HCT116 (cell line): Measurements from ENCODE around the gene FANCG. TPM values are rescaled to one million over a fixed set of nuclear protein-coding genes. Genes with fewer than 3 reads are reported as not detected.

ENCODE experiments used
- ATAC-seq: fragments of 200-7000 bp; cut with Tn5 transposase; 2 replicates; pipeline ENCODE4 v1.9.1; 2020; ENCODE audit warnings: mild to moderate bottlenecking, moderate library complexity
- BruUV-seq: library from RNA; stranded (reverse); fragments of 400-500 nt; replicated peaks from 2 replicates; lab custom pipeline; 2021; lab: Mats Ljungman, UMichigan
- CTCF ChIA-PET: fragments of 300-600 bp; sonication (Branson Sonifier 250); formaldehyde crosslinking; loops from one replicate; lab custom pipeline; 2021; ENCODE audit warnings: antibody characterized with exemption; lab: Charles Lee
- POLR2A ChIA-PET: fragments of 300-600, 350-600 bp; sonication (Branson Sonifier 250); formaldehyde crosslinking; loops from one replicate; lab custom pipeline; 2021; ENCODE audit warnings: antibody characterized with exemption; lab: Charles Lee
- RAD21 ChIA-PET, 2 experiments: fragments of 300-600 bp; sonication (Branson Sonifier 250); formaldehyde crosslinking; loops; one replicate each; lab custom pipeline; 2023; ENCODE audit warnings: low total read pairs in 2 of 2; ENCODE audit not compliant: uncharacterized antibody in 2 of 2, unreplicated experiment in 2 of 2, low non-redundant PET in 1 of 2; lab: Charles Lee
- DNase-seq: peaks from one replicate; pipeline ENCODE4 v3.0.0-alpha.2; 2010; ENCODE audit warnings: low read depth, low spot score
- H2AFZ ChIP-seq: fragments of 200-600 bp; shearing (Covaris generic), sonication (generic); 2 replicates; pipeline ENCODE4 v1.6.1; 2017; ENCODE audit warnings: low read depth, mixed run types, mixed read lengths, antibody characterized with exemption, low read length; ENCODE audit not compliant: poor library complexity, severe bottlenecking
- H3K27ac ChIP-seq: 2 replicates; pipeline ENCODE4 v1.5.1; 2012; ENCODE audit warnings: low read depth, low read length
- H3K27me3 ChIP-seq: fragments of 200-600 bp; sonication (generic); 2 replicates; pipeline ENCODE4 v1.6.1; 2016; ENCODE audit warnings: mixed run types, low read length, mixed read lengths; ENCODE audit not compliant: insufficient read depth
- H3K36me3 ChIP-seq, 2 experiments: fragments of 200-500 bp in 1 of 2; fragments of 200-600 bp in 1 of 2; sonication (Bioruptor generic) in 1 of 2; sonication (generic) in 1 of 2; 2 replicates each; pipeline versions ENCODE4 v1.5.1 to v1.6.1; 2014 to 2016; ENCODE audit warnings: low read length in 2 of 2, inconsistent platforms in 1 of 2, mixed read lengths in 1 of 2, mixed run types in 1 of 2; ENCODE audit not compliant: insufficient read depth in 2 of 2, control insufficient read depth in 1 of 2
- H3K4me1 ChIP-seq, 2 experiments: fragments of 200-600 bp in 1 of 2; sonication (generic) in 1 of 2; 2 replicates each; pipeline versions ENCODE4 v1.5.1 to v1.6.1; 2012 to 2017; ENCODE audit warnings: low read length in 2 of 2, inconsistent platforms in 1 of 2, mild to moderate bottlenecking in 1 of 2, mixed read lengths in 1 of 2, mixed run types in 1 of 2, moderate library complexity in 1 of 2; ENCODE audit not compliant: insufficient read depth in 2 of 2, control insufficient read depth in 1 of 2
- H3K4me2 ChIP-seq: fragments of 200-600 bp; sonication (generic); 2 replicates; pipeline ENCODE4 v1.6.1; 2017; ENCODE audit warnings: mixed run types, low read length, mixed read lengths
- H3K4me3 ChIP-seq, 2 experiments: fragments of 200-600 bp in 1 of 2; sonication (generic) in 1 of 2; replicated peaks in 1 of 2; 2 replicates each; pipeline ENCODE4 v1.5.1; 2011 to 2016; ENCODE audit warnings: low read length in 2 of 2, control low read depth in 1 of 2, low read depth in 1 of 2, mild to moderate bottlenecking in 1 of 2, mixed read lengths in 1 of 2, mixed run types in 1 of 2
- H3K79me2 ChIP-seq: fragments of 200-600 bp; sonication (generic); 2 replicates; pipeline ENCODE4 v1.6.1; 2017; ENCODE audit warnings: mild to moderate bottlenecking, mixed run types, low read length, moderate library complexity, mixed read lengths; ENCODE audit not compliant: insufficient read depth
- H3K9ac ChIP-seq: fragments of 200-600 bp; sonication (generic); 2 replicates; pipeline ENCODE4 v1.6.1; 2016; ENCODE audit warnings: low read length, mixed read lengths
- H3K9me2 ChIP-seq: fragments of 200-600 bp; sonication (generic), shearing (Covaris generic); 2 replicates; pipeline ENCODE4 v1.6.1; 2017; ENCODE audit warnings: mixed run types, mild to moderate bottlenecking, moderate library complexity; ENCODE audit not compliant: insufficient read depth
- H3K9me3 ChIP-seq, 2 experiments: fragments of 200-500 bp in 1 of 2; fragments of 200-600 bp in 1 of 2; sonication (Bioruptor generic) in 1 of 2; sonication (generic) in 1 of 2; 2 replicates each; pipeline ENCODE4 v1.6.1; 2014 to 2017; ENCODE audit warnings: low read length in 2 of 2, mixed read lengths in 2 of 2, inconsistent platforms in 1 of 2, low read depth in 1 of 2, mild to moderate bottlenecking in 1 of 2, mixed run types in 1 of 2, moderate library complexity in 1 of 2; ENCODE audit not compliant: control insufficient read depth in 1 of 2, insufficient read depth in 1 of 2
- H4K20me1 ChIP-seq: fragments of 200-600 bp; sonication (generic), shearing (Covaris generic); 2 replicates; pipeline ENCODE4 v1.6.1; 2017; ENCODE audit warnings: mixed run types, mild to moderate bottlenecking, moderate library complexity; ENCODE audit not compliant: insufficient read depth
- ATF3 ChIP-seq: IDR thresholded peaks from 2 replicates; pipeline ENCODE4 v1.6.1; 2012
- ELF1 ChIP-seq: IDR thresholded peaks from 2 replicates; pipeline ENCODE4 v1.6.1; 2012; ENCODE audit warnings: low read depth, borderline replicate concordance
- EZH2 ChIP-seq: fragments of 200-600 bp; sonication (generic); IDR thresholded peaks from 2 replicates; pipeline ENCODE4 v1.6.1; 2017; ENCODE audit warnings: antibody characterized with exemption, mixed run types
- EZH2phosphoT487 ChIP-seq: fragments of 200-600 bp; IDR thresholded peaks from 2 replicates; pipeline ENCODE4 v1.6.1; 2018; ENCODE audit warnings: antibody characterized with exemption, borderline replicate concordance
- FOSL1 ChIP-seq: IDR thresholded peaks from 2 replicates; pipeline ENCODE4 v1.6.1; 2012; ENCODE audit warnings: low read depth
- MAX ChIP-seq: IDR thresholded peaks from 2 replicates; pipeline ENCODE4 v1.6.1; 2012
- RAD21 ChIP-seq: IDR thresholded peaks from 2 replicates; pipeline ENCODE4 v1.6.1; 2012; ENCODE audit warnings: low read depth, mild to moderate bottlenecking
- REST ChIP-seq: IDR thresholded peaks from 2 replicates; pipeline ENCODE4 v1.6.1; 2012; ENCODE audit warnings: low read depth
- SIN3A ChIP-seq: IDR thresholded peaks from 2 replicates; pipeline ENCODE4 v1.6.1; 2012; ENCODE audit warnings: low read depth
- SP1 ChIP-seq: IDR thresholded peaks from 2 replicates; pipeline ENCODE4 v1.6.1; 2012; ENCODE audit warnings: low read depth
- SRF ChIP-seq: IDR thresholded peaks from 2 replicates; pipeline ENCODE4 v1.6.1; 2012; ENCODE audit warnings: low read depth
- TCF7L2 ChIP-seq: IDR thresholded peaks from 2 replicates; pipeline ENCODE4 v1.7.0; 2011; ENCODE audit warnings: borderline replicate concordance, inconsistent platforms; ENCODE audit not compliant: insufficient read depth, insufficient read length; ENCODE audit errors: extremely low read depth
- YY1 ChIP-seq: IDR thresholded peaks from 2 replicates; pipeline ENCODE4 v1.6.1; 2011; ENCODE audit warnings: low read length, low read depth, moderate library complexity, mild to moderate bottlenecking; ENCODE audit not compliant: insufficient replicate concordance; ENCODE audit errors: extremely low read depth
- ZFX ChIP-seq: fragments of 450-650 bp; IDR thresholded peaks from 2 replicates; pipeline ENCODE4 v1.6.1; 2017
- ZNF274 ChIP-seq: fragments of 200-500 bp; sonication (Bioruptor generic); IDR thresholded peaks from 2 replicates; pipeline ENCODE4 v1.6.1; 2014; ENCODE audit warnings: mild to moderate bottlenecking, low read depth, low read length, inconsistent platforms
- intact Hi-C: fragments of 100-400 bp; cut with micrococcal nuclease; formaldehyde crosslinking; loops from 2 replicates; pipeline ENCODE4 v1.10.0; 2022
- total RNA-seq: library from RNA; stranded (reverse); gene quantifications from one replicate; pipeline ENCODE4 v1.2.1, GENCODE V29; 2021; ENCODE audit not compliant: unreplicated experiment

Gene FANCG
- total RNA-seq, 1 experiment from 2014 or later: 82.3 TPM

- ChIA-PET RAD21 (no interaction called here), CTCF (interaction anchor here (1.7 kb wide), 1 partner anchor 18 kb away, joined by 5 read pairs; no protein-coding TSS in a partner anchor), POLR2A (no interaction called here)
- no peak for TF ChIP-seq ATF3
- TF ChIP-seq EZH2phosphoT487: no peak
- no peak for TF ChIP-seq SIN3A
- TF ChIP-seq FOSL1: no peak
- TF ChIP-seq ELF1: no peak
- no peak for TF ChIP-seq SRF
- TF ChIP-seq SP1: no peak
- TF ChIP-seq ZNF274: no peak
- TF ChIP-seq ZFX: no peak
- no peak for TF ChIP-seq RAD21
- no TSS peak for BruUV-seq
- Histone ChIP-seq H3K79me2 (no peaks in the 10 kb centered on the region), H3K4me3 (no peak overlapping the region), H3K27ac (no peak overlapping the region), H3K27me3 (no peaks in the 10 kb centered on the region), H3K9me2 (no peaks in the 10 kb centered on the region), H3K9ac (no peak overlapping the region), H4K20me1 (no peaks in the 10 kb centered on the region), H2AFZ (no peak overlapping the region), H3K9me3 (no peaks in the 10 kb centered on the region), H3K36me3 (no peaks in the 10 kb centered on the region), H3K4me2 (no peak overlapping the region), H3K4me1 (no peaks in the 10 kb centered on the region; a peak in 1 of 4 replicates)
- intact Hi-C loops: no loop called here
- ATAC-seq: no peak
- no peak for DNase-seq
Measured at GRCh38 chr9:35033101-35033500, 46.6 kb downstream of the FANCG start.

GRCh38 chr9:35029852-35030251 lies 49.9 kb downstream of the FANCG start:
- Histone ChIP-seq H4K20me1 (no peaks in the 10 kb centered on the region), H2AFZ (no peak overlapping the region), H3K27ac (no peak overlapping the region), H3K27me3 (no peaks in the 10 kb centered on the region), H3K4me1 (peaks cover 4 to 23% of the 10 kb centered on the region in 2 experiments; a peak in 2 of 4 replicates), H3K9me3 (no peaks in the 10 kb centered on the region), H3K9ac (no peak overlapping the region), H3K4me2 (no peak overlapping the region), H3K36me3 (no peaks in the 10 kb centered on the region), H3K4me3 (no peak overlapping the region), H3K79me2 (no peaks in the 10 kb centered on the region), H3K9me2 (no peaks in the 10 kb centered on the region)
- DNase-seq: no peak
- ChIA-PET RAD21 (no interaction called here), CTCF (no interaction called here), POLR2A (no interaction called here)
- BruUV-seq: no TSS peak
- no peak for TF ChIP-seq RAD21
- no peak for TF ChIP-seq REST
- TF ChIP-seq YY1: no peak
- TF ChIP-seq SRF: no peak
- TF ChIP-seq ZNF274: no peak
- TF ChIP-seq MAX: no peak
- no peak for TF ChIP-seq EZH2phosphoT487
- TF ChIP-seq EZH2: no peak
- TF ChIP-seq SIN3A: no peak
- no peak for TF ChIP-seq FOSL1
- no peak for TF ChIP-seq ZFX
- no peak for TF ChIP-seq ELF1
- no peak for TF ChIP-seq TCF7L2
- no peak for ATAC-seq
- intact Hi-C loops: no loop called here
